Cardiac muscle cell (in vitro differentiated cells and primary cell): Measurements from ENCODE around the gene BAHCC1. TPM values are rescaled to one million over a fixed set of nuclear protein-coding genes. Genes with fewer than 3 reads are reported as not detected.

Experiments
- DNase-seq, 2 donors: peaks; one replicate each; pipeline versions ENCODE4 v3.0.0 to v3.0.0-alpha.2; 2010 to 2017; ENCODE audit warnings: low read depth in 1 of 2, low spot score in 1 of 2
- H3K27ac ChIP-seq: fragments of 200-600 bp; sonication (generic); 2 replicates; pipeline ENCODE4 v1.5.1; 2016
- H3K27me3 ChIP-seq: fragments of 200-600 bp; sonication (generic); 2 replicates; pipeline ENCODE4 v1.6.0; 2016; ENCODE audit warnings: control low read depth
- H3K36me3 ChIP-seq: fragments of 200-600 bp; sonication (generic); 2 replicates; pipeline ENCODE4 v1.5.1; 2016; ENCODE audit warnings: control low read depth
- H3K4me1 ChIP-seq: fragments of 200-600 bp; sonication (generic); 2 replicates; pipeline ENCODE4 v1.8.1; 2017; ENCODE audit warnings: low read depth, mild to moderate bottlenecking, mixed run types
- H3K4me3 ChIP-seq: fragments of 200-600 bp; sonication (generic); 2 replicates; pipeline ENCODE4 v1.5.1; 2016; ENCODE audit warnings: mild to moderate bottlenecking
- H3K9me3 ChIP-seq: fragments of 200-600 bp; sonication (generic); 2 replicates; pipeline ENCODE4 v1.5.1; 2017; ENCODE audit warnings: low read depth, mild to moderate bottlenecking, control low read depth
- CTCF ChIP-seq: IDR thresholded peaks from 2 replicates; pipeline ENCODE4 v1.5.1; 2012; ENCODE audit warnings: low read depth, mild to moderate bottlenecking, low read length
- polyA plus RNA-seq: library from polyadenylated mRNA; unstranded; fragments of >200 nt; fragmentation: Nextera tagmentation; extraction: Ambion mirVana; gene quantifications from 2 replicates; pipeline ENCODE4 v1.2.1, GENCODE V29; 2016
- total RNA-seq: library from RNA; depleted of rRNA; stranded (reverse); fragments of >200 nt; gene quantifications from 2 replicates; pipeline ENCODE4 v1.2.3, GENCODE V29; 2016

BAHCC1 gene
- total RNA-seq = 27.1 and 47.3 TPM in 2 replicates
- 20.0 and 20.3 TPM in 2 replicates for polyA plus RNA-seq

DNA sequence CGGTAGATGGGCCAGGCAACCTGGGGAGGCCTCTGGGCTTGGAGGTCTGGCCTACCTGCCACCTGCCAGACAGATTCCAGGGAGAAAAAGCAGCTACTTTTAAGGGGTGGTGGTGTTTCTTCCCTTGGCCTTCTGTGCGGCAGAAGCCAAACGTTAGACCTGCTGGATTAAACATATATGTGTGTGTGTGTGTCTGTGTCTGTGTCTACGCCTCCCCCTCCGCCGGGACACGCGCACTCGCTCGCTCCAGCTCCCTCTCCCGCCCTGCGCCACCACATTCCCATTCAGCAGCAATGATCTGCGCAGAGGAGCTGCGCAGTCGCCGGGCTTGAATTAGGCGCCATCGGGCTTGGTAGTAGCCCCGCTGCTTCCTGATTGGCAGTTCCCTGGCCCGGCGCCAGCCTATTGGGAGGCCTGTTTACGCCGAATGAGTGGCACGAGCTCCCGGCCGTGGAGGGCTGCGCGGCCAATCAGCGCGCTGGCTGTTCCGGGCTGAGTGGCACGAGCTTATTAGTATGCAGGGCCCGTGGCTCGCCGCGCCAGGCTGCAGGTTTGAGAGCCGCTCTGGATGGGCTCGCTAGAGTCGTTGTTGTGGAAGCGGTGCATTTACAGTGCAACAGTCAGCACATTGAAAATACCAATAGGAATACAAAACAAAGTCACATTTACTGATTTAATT, at the start of gene BAHCC1:
Gene BAHCC1, plus strand, starts transcription at position 537 of the 679 bp plus-strand sequence. CDS start 4,283 bp downstream, outside the sequence.
- DNase-seq = peak; percentile 100
- H3K36me3 ChIP-seq = no peaks in the 10 kb centered on the region
- no peak for TF ChIP-seq CTCF
- peaks cover 37% of the 10 kb centered on the region for H3K4me1 ChIP-seq
- H3K27ac ChIP-seq = peak within 1 kb of the TSS; percentile 78
- no peaks in the 10 kb centered on the region for H3K9me3 ChIP-seq
- H3K4me3 ChIP-seq = peak within 1 kb of the TSS; percentile 87
- H3K27me3 ChIP-seq = no peaks in the 10 kb centered on the region

DNA sequence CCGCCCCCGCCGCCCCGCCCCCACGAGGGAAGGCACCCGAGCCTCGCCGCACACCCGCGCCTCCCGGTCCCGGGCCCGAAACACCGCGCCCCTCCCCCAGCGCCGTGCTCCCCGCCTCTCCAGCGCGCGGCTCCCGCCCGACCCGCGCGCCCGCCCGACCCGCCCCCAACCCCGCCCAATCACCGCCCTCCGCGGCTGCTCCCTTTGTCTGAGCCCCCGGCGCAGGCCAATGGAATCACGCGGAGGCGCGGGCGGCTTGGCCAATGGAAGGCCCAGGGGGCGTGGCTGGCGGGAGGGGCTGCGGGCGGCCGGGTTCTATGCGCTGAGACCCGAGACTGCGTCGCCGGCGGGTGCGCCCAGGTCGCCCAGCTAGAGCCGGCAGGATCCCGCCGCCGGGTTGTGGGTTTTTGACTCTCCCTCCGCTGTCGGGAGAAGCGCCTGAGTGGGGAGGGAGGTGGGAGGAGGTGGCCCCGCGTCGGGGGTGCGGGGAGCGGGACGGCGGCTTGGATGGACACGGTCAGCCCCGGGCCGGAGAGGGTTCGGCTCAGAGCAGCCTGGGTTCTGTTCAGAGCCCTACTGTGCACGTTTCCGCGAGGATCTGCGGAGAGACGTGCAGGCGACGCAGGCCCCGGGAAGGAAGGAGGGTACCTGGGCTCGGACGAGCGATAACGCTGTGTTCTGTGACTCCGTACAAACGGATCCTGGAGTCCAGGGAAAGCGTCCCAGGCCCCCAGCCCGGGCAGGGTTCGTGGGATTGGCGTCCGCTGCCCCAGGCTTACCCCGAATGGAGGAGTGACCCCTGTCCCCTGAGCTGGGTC, 49.0 kb upstream of the BAHCC1 start:
- peak overlapping the region; percentile 90 for H3K27ac ChIP-seq
- H3K36me3 ChIP-seq = no peaks in the 10 kb centered on the region
- H3K9me3 ChIP-seq = no peaks in the 10 kb centered on the region
- no peak for TF ChIP-seq CTCF
- peak overlapping the region; percentile 79 for H3K4me3 ChIP-seq
- peaks cover 21% of the 10 kb centered on the region for H3K4me1 ChIP-seq
- H3K27me3 ChIP-seq = no peaks in the 10 kb centered on the region
- peak; percentile 98 to 99 for DNase-seq

GRCh38 chr17:81346908-81347349, 48.3 kb upstream of the BAHCC1 start:
- DNase-seq = no peak

GRCh38 chr17:81347437-81347836, 47.8 kb upstream of the BAHCC1 start:
- Histone ChIP-seq H3K4me3 (no peak overlapping the region), H3K27ac (peak overlapping the region; percentile 90), H3K27me3 (no peaks in the 10 kb centered on the region), H3K36me3 (no peaks in the 10 kb centered on the region), H3K9me3 (no peaks in the 10 kb centered on the region), H3K4me1 (peaks cover 10% of the 10 kb centered on the region)
- no peak for DNase-seq
- no peak for TF ChIP-seq CTCF

More at GRCh38 chr17:81346908-81347349, 48.3 kb upstream of the BAHCC1 start:
- Histone ChIP-seq H3K27me3 (no peaks in the 10 kb centered on the region), H3K9me3 (no peaks in the 10 kb centered on the region), H3K4me3 (peak overlapping the region; percentile 72), H3K27ac (peak overlapping the region; percentile 90), H3K4me1 (peaks cover 15% of the 10 kb centered on the region), H3K36me3 (no peaks in the 10 kb centered on the region)
- no peak for TF ChIP-seq CTCF

- Histone ChIP-seq H3K27me3 (no peaks in the 10 kb centered on the region), H3K9me3 (no peaks in the 10 kb centered on the region), H3K4me3 (no peak overlapping the region), H3K4me1 (peaks cover 6% of the 10 kb centered on the region), H3K27ac (no peak overlapping the region), H3K36me3 (no peaks in the 10 kb centered on the region)
- no peak for TF ChIP-seq CTCF
- no peak for DNase-seq
Measured at GRCh38 chr17:81348097-81349055, 46.9 kb upstream of the BAHCC1 start.
